Adrenal gland (tissue), 5 donors: ENCODE results near the gene TUBGCP6.

Source experiments
- CTCF ChIP-seq, 6 experiments: fragments of 450-650 bp in 4 of 6; fragments of 200-600 bp in 2 of 6; sonication (generic) in 1 of 6; IDR thresholded peaks; 1 replicate in 5 of 6; 2 replicates in 1 of 6; pipeline versions ENCODE4 v1.5.1 to v1.8.0; 2016 to 2021; ENCODE audit warnings: antibody characterized with exemption in 6 of 6, mild to moderate bottlenecking in 2 of 6, moderate library complexity in 1 of 6
- POLR2A ChIP-seq, 2 donors: fragments of 450-650 bp; IDR thresholded peaks; one replicate each; pipeline ENCODE4 v1.6.1; 2017; ENCODE audit warnings: antibody characterized with exemption in 2 of 2, mild to moderate bottlenecking in 2 of 2, moderate library complexity in 1 of 2
- donor health status: DM: no; HTN: no; CAD: no.

GRCh38 chr22:50276143-50276542 is 31.3 kb upstream of the TUBGCP6 start:
- TF ChIP-seq CTCF (IDR thresholded peaks at IDR 0.05): peak; percentile 9 to 67 (median 32)
- no peak for TF ChIP-seq POLR2A (IDR thresholded peaks at IDR 0.05)
